HG02884 (cell line): Measurements from ENCODE around the gene KRT9.
"Not testable (repeated sequence)": the region's sequence is repeated elsewhere in the genome, so short reads cannot be mapped to it uniquely, and the experiment has no call there.

Experiments
- ATAC-seq: cut with Tn5 transposase; IDR thresholded peaks from one replicate; pipeline ENCODE4 v1.9.1; 2021; ENCODE audit warnings: mild to moderate bottlenecking, moderate library complexity; ENCODE audit not compliant: unreplicated experiment

Gene KRT9, protein sequence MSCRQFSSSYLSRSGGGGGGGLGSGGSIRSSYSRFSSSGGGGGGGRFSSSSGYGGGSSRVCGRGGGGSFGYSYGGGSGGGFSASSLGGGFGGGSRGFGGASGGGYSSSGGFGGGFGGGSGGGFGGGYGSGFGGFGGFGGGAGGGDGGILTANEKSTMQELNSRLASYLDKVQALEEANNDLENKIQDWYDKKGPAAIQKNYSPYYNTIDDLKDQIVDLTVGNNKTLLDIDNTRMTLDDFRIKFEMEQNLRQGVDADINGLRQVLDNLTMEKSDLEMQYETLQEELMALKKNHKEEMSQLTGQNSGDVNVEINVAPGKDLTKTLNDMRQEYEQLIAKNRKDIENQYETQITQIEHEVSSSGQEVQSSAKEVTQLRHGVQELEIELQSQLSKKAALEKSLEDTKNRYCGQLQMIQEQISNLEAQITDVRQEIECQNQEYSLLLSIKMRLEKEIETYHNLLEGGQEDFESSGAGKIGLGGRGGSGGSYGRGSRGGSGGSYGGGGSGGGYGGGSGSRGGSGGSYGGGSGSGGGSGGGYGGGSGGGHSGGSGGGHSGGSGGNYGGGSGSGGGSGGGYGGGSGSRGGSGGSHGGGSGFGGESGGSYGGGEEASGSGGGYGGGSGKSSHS

DNA sequence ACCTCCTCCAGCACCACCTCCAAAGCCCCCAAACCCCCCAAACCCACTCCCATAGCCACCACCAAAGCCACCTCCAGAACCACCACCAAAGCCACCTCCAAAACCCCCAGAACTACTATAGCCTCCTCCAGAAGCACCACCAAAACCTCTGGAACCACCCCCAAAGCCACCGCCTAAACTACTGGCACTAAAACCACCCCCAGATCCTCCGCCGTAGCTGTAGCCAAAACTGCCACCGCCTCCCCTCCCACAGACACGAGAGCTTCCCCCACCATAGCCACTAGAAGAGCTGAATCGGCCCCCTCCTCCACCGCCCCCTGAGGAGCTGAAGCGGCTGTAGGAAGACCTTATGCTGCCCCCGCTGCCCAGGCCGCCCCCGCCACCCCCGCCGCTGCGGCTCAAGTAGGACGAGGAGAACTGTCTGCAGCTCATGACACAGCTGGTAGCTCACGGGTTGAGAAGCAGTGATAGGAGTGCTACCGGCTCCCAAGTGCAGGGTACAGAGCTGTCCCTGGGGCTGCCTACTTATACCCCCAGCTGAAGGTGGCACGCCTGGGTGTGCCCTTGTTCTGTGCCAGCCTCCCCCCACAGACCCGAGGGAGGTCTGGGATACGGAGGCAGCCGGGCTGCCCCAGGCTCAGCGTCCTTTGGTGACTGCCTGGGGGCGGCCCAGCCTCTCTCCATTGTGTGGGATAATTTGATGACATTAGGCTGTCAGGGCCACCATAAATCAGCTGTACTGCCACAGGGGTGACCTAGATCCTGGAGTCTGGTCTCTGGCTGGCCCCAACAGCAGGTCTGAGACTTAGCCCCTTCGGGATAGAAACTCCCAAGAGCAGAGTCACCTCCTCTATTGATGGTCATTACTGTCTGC is at the start of gene KRT9:
Gene KRT9 (minus strand): TSS at position 499 of the 874 bp plus-strand sequence. CDS start 67 bp downstream, at position 432.
- ATAC-seq: no peak

DNA sequence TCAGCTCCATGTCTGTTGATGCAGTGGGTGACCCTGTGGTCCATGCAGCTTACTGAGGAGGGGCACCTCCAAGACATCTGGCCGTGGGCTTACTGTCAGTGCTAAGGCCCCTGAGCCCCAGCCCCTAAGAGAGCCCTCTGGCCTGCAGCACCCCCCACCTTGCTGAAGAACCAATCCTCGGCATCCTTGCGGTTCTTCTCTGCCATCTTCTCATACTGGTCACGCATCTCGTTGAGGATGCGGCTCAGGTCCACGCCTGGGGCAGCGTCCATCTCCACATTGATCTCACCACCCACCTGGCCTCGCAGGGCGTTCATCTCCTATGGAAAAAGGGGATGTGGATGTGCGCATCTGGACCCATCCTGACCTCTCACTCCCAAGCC is 49.6 kb upstream of the KRT9 start:
- not testable (repeated sequence) for ATAC-seq

DNA sequence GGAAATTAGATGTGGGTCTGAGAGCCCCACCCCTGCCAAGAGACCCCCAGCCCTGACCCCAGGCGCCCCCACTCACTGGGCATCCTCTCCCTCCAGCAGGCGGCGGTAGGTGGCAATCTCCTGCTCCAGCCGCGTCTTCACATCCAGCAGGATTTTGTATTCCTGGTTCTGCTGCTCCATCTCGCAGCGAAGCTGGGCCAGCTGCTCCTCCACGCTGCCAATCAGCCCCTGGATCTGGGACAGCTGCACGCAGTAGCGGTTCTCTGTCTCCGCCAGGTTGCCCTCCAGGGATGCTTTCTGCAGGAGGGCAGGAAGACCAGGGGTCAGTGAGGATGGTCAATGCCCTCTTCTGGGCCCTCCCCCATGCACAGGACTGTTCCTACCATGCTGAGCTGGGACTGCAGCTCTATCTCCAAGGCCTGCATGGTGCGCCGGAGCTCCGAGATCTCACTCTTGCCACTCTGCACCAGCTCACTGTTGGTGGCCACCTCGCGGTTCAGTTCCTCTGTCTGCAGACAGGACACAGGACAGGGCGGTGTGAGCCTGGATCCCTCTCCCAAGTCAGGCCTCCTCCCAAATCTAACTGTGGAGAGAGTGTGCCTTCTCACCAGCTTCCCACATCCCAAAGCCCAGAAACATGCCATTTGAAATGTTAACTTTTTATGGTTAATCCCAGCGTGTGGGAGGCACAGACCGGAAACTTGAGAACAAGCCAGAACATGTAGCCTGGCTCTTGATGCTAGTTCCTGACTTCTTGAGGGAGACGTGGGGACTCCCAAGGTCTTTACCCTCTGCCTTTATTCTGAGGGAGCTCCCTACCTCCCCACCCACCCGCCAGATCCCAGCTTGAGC is 49.0 kb upstream of the KRT9 start:
- no peak for ATAC-seq

DNA sequence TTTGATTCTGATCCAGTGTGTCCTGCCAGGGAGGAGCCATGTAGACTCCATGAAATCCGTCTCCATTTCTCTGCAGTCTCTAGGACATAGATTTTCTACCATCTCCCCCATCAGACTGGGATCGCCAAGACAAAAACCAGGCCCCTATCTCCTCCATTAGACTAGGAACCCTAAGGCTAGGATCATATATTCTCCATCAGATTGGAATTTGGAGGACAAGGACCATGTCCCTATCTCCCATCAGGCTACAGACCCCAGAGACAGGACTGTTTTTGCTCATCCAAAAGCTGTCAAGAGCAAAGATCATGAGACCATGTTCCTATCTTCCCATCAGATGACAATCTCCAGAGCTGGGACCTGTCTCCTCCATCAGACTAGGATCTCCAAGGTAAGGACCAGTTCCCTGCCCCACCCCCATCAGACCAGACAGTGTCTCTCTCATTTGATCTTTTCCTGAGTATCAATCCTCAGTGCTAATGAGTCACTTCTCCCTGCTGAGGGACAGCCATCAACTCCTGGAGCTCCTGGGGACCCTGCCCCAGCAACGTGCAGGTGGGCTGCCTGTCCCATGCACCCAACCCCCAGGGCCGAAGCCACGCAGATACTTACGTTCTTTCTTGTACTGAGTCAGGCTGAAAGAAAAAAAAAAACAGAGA is 48.2 kb upstream of the KRT9 start:
- not testable (repeated sequence) for ATAC-seq

DNA sequence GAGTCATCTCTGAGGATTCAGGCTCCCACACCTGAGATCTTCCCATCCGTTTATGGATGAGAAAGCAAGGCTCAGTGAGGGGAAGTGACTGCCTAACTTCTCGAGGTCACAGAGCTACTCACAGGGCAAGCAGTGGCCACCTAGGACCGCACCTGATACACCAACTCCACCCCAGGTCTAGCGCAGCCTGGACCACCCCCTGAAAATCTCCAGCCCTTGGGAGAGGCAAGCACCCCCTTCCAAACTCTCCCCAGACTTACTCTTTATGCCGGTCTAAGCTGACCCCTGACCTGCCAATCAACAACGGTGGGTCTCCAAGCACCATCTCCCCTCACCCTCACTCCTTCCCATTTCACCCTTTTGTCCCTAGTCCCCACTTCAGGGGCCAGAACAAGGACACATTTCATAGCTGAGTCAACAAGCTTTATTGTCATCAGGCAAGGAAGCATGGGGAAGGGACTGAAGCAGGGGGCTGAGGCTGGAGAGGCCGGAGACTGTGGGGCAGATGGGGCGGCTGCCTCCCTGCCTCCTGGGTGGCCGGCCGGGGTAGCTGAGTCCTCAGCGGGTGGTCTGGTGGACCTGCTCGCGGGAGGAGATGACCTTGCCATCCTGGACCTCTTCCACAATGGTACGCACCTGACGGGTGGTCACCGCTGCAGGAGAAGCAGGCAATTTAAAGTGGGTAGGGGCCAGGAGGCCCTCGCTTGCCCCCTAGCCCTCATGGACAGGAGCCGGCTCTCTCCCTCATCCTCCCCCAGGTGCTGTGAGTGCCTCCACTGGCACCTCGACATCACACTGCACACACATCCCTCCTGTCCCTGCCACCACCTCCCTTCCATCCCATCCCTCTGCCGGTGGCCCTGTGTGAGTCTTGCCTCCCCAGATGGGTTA is 47.4 kb upstream of the KRT9 start:
- no peak for ATAC-seq

DNA sequence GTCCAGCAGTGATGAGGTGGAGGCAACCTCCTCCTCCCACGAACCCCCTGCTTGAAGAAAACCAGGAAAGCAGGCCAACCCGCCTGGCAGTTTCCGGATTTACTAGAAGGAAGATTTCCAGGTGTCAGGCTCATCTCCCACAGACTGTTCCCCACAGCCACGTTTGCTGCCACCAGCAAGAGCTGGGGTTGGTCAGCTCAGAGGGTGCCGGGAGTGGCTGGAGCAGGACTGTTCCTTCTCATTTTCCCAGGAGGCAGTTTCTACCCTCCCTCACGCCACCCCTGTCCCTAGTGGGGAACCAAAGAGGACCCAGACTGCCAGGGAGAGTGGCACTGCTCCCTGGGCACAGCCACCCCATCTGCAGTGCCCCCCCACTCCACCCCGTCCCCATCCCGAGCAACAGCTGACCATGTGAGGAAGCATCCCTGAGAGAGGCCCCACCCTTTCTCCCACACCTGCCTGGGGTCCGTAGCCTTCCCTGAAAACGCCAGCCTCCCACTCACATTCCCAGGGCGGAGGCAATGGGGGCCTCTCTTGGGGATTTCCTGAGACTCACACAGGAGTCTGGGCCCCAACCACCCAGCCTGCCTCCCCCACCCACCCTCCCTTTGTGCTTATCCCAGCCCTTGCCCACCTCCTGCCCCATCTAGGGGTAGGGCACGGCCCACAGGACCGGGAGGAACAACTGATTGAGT is 46.6 kb upstream of the KRT9 start:
- ATAC-seq: no peak

DNA sequence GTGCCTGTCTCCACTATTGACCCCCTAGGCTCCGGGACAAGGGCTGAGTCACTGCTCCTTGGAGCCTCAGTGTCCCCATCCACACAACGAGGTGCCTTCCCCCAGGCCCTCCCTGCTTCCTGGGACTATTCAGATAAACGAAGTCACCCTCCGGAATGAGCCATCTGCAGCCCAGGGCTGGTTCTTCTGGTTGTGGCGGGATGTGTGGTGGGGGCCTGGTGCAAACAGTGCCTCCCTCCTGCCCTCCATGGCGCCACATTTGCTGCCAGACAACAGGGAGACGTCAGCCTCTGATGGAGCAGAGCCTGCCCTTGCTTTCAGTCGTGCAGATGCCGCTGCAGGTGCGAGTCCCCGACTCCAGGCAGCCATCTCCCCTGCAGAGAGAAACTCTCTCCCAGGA is 45.8 kb upstream of the KRT9 start:
- no peak for ATAC-seq

DNA sequence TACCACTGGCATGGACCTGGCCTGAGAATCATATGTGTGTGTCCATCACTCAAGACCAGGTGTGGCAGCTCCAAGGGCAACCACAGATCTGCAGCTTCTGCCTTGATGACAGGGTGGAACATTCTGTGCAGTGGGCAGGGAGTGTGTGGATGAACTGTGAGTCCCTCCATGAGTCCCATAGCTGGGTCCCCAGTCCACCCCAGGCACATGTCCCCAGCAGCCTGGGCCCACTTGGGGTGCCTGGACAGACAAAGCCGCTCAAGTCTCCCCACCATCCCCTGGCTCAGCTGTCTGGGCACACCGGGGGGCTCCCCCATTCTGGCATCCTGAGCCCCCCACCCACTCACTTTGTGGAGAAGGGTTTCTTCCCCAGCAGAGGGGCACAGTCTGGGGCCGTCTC is 45.3 kb upstream of the KRT9 start:
- ATAC-seq: no peak

DNA sequence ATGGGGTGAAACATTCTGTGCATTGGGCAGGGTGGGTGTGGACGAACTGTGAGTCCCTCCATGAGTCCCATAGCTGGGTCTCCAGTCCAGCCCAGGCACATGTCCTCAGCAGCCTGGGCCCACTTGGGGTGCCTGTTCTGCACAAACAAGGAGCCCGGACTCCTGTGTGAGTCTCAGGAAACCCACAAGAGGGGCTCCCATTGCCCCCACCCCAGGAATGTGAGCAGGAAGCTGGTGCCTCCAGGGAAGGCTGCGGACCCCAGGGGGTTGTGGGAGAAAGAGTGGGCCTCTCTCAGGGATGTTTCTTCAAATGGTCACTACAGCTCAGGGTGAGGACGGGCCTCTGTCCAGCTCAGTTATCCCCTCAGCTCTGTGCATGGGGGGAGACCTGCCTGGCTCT is 44.6 kb upstream of the KRT9 start:
- not testable (repeated sequence) for ATAC-seq

DNA sequence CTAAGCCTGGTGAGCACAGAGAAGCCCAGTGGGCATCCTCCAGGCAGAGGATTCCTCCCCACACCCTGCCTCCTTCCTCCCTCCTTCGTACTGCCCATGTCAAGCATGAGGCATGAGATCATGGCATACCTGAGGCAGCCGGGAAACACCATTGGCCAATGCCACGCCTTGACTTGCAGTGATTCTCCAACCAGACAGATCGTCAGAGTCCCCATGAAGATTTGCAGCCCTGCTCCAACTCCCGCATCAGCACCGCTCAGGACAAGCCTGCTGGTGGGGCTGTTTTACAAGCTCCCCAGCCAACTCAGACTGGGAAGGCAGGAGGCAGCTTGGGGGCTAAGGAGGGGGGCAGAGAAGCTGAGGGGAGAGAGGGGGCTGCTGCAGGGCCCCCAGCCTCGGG is 43.6 kb upstream of the KRT9 start:
- ATAC-seq: no peak

DNA sequence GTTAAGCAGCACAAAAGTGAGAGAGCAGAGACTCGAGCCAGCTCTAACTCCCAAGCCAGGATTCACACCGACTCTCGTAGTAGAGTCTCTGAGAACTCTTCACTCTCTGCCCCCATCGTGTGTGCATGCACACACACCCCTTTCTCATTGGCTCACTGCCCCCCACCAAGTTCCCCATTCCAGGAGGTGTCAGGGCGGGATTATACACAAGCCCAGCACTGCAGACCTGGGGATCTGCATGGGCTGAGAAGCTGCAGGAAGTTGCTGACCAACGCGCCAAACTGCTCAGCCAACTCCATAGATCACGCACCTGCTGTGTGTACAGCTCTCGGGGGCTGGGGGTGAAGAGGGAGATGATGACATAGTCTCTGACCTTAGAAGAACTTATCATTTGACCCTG is 42.9 kb upstream of the KRT9 start:
- ATAC-seq: not testable (repeated sequence)

DNA sequence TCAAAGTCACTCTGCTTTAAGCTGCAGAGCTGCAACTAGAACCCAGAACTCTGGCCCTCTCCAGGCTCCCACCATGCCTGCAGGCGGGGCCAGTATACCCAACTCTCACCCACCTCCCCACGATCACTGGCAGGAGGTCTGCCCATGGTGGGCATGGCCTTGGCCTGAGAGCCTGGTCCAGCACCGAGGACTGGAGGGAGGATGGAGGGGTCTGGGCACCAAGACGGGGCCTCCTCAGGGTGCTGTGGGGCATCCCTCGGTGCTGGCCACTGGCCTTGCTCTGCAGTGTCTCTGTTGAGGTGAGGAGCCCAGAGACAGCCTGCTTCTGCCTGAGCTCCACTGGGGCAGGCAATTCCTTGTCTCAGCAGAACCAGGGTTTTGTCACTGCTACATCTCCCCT is 42.2 kb upstream of the KRT9 start:
- ATAC-seq: no peak

DNA sequence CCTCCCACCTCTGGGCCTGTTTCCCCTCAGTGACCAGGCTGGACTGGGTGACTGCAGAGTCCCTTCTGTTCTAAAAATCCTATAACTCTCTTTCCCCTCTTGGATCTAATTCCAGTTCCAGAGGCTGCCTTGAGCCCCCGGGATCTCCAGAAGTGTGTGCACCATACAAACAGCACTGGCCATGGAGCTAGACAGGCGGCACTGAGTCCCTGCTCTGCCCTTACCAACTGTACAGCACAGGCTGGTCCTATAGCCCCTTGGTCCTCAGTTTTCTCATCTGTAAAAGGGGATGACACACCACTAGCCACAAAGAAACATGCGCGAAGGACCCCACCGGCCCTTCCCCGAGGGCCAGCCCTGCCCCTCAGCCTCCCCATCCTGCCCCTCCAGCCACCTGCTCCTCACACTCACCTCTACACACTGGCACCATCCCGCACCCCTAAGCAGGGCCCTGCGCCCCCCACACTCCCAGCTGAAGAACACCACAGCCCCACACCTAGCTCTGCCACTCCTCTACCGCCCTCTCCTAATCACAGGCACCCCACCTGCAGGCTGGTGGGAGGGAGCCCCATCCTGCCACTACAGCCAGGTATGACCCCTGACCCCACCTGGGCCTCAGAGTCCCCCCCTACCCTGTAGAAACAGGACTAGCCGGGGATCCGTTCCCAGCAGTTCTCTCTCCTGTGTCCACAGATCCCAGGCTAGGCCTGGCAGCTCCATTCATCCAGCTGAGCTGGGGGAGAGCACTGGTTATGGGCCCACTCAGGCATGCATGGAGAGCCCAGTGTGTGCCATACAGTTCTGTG is 41.6 kb upstream of the KRT9 start:
- ATAC-seq: no peak

DNA sequence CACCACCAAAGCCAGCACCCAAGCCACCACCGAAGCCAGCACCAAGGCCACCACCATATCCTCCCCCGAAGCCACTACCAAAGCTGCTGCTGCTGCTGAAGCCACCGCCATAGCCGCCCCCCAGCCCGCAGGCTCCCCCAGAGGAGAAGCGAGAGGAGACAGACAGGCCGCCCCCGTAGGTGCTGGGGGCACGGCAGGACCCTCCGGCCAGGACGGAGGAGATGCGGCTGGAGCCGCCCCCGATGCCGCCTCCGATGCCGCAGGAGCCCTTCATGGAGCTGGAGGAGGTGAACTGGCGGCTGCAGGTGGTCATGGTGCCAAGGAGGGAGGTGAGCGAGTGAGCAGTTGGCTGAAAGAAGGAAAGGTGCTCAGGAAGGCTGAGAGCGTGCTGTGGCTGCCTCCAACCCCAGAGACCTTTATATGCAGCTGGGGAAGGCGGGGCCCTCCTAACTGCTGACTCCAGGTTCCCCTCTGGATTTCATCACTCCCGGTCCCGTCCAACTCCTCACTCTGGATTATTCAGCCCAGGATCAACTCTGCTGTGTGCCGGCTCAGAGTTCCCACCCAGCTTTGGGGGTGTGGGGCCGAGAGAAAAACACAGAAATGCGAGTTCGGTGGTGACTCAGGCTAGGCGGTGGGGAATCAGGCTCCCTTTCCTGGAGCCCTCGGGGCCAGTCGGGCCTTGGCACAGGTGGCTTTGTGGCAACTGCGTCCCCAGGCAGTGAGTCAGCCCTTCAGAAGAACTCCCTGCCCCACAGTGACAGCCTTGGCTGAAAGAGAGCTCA is 40.7 kb upstream of the KRT9 start, which contains the start of gene KRT16:
Gene KRT16 (minus strand): TSS at position 392 of the 785 bp plus-strand sequence. CDS start 79 bp downstream, at position 313.
- not testable (repeated sequence) for ATAC-seq

DNA sequence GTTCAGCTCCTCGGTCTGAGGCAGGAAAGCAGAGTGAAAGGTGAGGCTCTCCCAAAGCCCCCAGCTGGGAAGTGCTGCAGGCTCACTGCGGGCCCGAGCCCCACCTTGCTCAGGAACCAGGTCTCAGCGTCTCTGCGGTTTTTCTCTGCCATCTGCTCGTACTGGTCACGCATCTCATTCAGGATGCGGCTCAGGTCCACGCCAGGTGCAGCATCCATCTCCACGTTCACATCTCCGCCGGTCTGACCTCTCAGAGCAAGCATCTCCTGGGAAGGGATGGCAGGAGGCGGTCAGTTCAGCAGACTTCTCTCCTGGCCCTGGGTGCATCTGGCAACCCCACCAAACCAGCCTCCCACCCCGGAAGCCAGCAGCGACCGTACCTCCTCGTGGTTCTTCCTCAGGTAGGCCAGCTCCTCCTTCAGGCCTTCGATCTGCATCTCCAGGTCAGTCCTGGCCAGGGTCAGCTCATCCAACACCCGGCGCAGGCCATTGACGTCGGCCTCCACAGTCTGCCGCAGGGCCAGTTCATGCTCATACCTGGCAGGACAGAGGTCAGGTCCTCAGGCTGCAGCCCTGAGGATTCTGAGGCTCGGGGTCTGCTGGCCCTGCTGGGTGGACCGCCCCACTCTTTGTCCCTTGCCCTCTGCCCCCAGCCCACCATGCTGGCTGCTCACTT is 39.2 kb upstream of the KRT9 start:
- no peak for ATAC-seq

DNA sequence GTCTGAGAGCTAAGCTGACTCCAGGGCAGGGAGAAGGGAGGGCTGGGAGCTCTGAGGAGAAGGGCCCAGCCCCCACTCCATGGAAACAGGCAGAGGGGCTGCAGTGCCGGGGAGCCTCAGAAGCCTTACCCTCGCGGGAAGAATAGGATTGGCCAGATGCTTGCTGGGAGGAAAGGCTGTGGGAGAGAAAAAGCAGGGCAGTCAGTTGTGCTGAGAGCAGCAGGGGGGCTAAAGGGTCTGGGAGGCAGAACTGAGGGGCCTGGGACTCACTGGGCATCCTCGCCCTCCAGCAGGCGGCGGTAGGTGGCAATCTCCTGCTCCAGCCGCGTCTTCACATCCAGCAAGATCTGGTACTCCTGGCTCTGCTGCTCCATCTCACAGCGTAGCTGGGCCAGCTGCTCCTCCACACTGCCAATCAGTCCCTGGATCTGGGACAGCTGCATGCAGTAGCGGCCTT is 38.2 kb upstream of the KRT9 start:
- not testable (repeated sequence) for ATAC-seq
